ENCODE measurements around the gene GDPD4.

GDPD4 gene

GRCh38 chr11:77171254-77171653 is 130.2 kb downstream of the GDPD4 start:
- no peak for DNase-seq

GRCh38 chr11:77170107-77170506 is 131.4 kb downstream of the GDPD4 start:
- no peak for DNase-seq

- no peak for DNase-seq
Measured at GRCh38 chr11:77167791-77168190, 133.7 kb downstream of the GDPD4 start.

GRCh38 chr11:77167111-77167626 is 134.3 kb downstream of the GDPD4 start:
- DNase-seq: no peak

Data from femur (tissue), 1 donor.